CD14-positive monocyte (primary cell): ENCODE results near the gene BAZ1B. TPM values are rescaled to one million over a fixed set of nuclear protein-coding genes. Genes with fewer than 3 reads are reported as not detected.
"Not testable (repeated sequence)": the region's sequence is repeated elsewhere in the genome, so short reads cannot be mapped to it uniquely, and the experiment has no call there.

ENCODE experiments used
- DNase-seq, 3 donors: peaks; one replicate each; pipeline ENCODE4 v3.0.0-alpha.2; 2011 to 2022
- H2AFZ ChIP-seq: 2 replicates; pipeline ENCODE4 v1.6.0; 2012; ENCODE audit warnings: mild to moderate bottlenecking, low read depth, low read length, inconsistent platforms; ENCODE audit not compliant: insufficient read depth, poor library complexity, severe bottlenecking
- H3K27ac ChIP-seq, 2 donors: 1 replicate in 1 of 2; 2 replicates in 1 of 2; pipeline ENCODE4 v1.5.1; 2012 to 2013; ENCODE audit warnings: low read length in 2 of 2, control low read depth in 1 of 2, inconsistent platforms in 1 of 2, low read depth in 1 of 2, mild to moderate bottlenecking in 1 of 2
- H3K27me3 ChIP-seq, 2 donors: one replicate each; pipeline versions ENCODE4 v1.6.0 to v1.6.1; 2011 to 2013; ENCODE audit warnings: low read length in 2 of 2; ENCODE audit not compliant: control insufficient read depth in 2 of 2, insufficient read depth in 2 of 2
- H3K36me3 ChIP-seq, 2 donors: replicated peaks in 1 of 2; 1 replicate in 1 of 2; 2 replicates in 1 of 2; pipeline versions ENCODE4 v1.5.1 to v1.6.1; 2012 to 2013; ENCODE audit warnings: low read length in 2 of 2, control low read depth in 1 of 2, inconsistent platforms in 1 of 2, mild to moderate bottlenecking in 1 of 2; ENCODE audit not compliant: insufficient read depth in 2 of 2, control insufficient read depth in 1 of 2
- H3K4me1 ChIP-seq, 2 donors: 1 replicate in 1 of 2; 2 replicates in 1 of 2; pipeline versions ENCODE4 v1.5.1 to v1.6.1; 2012 to 2013; ENCODE audit warnings: low read length in 2 of 2, control low read depth in 1 of 2, inconsistent platforms in 1 of 2, mild to moderate bottlenecking in 1 of 2, moderate library complexity in 1 of 2; ENCODE audit not compliant: insufficient read depth in 2 of 2, control insufficient read depth in 1 of 2
- H3K4me2 ChIP-seq: replicated peaks from 2 replicates; pipeline ENCODE3; 2012; ENCODE audit warnings: low read length, moderate library complexity, mild to moderate bottlenecking; ENCODE audit not compliant: poor library complexity, severe bottlenecking; ENCODE audit errors: extremely low read depth
- H3K4me3 ChIP-seq, 3 experiments: fragments of 200-600 bp in 1 of 3; sonication (generic) in 1 of 3; replicated peaks in 1 of 3; 1 replicate in 2 of 3; 2 replicates in 1 of 3; pipeline ENCODE4 v1.5.1; 2011 to 2013; ENCODE audit warnings: low read length in 3 of 3, mild to moderate bottlenecking in 3 of 3, control low read depth in 2 of 3, low read depth in 2 of 3, inconsistent platforms in 1 of 3, moderate library complexity in 1 of 3
- H3K79me2 ChIP-seq: 2 replicates; pipeline ENCODE4 v1.6.0; 2012; ENCODE audit warnings: mild to moderate bottlenecking, control low read depth, inconsistent platforms, low read length, moderate library complexity; ENCODE audit not compliant: insufficient read depth
- H3K9ac ChIP-seq: 2 replicates; pipeline ENCODE4 v1.6.0; 2017; ENCODE audit warnings: low read length, mild to moderate bottlenecking; ENCODE audit not compliant: insufficient read depth, poor library complexity, severe bottlenecking
- H3K9me3 ChIP-seq, 2 donors: replicated peaks in 1 of 2; 1 replicate in 1 of 2; 2 replicates in 1 of 2; pipeline versions ENCODE4 v1.5.1 to v1.6.1; 2012 to 2013; ENCODE audit warnings: low read length in 2 of 2, control low read depth in 1 of 2; ENCODE audit not compliant: control insufficient read depth in 1 of 2, insufficient read depth in 1 of 2
- H4K20me1 ChIP-seq: 2 replicates; pipeline ENCODE4 v1.6.0; 2012; ENCODE audit warnings: mild to moderate bottlenecking, low read length, control low read depth, moderate library complexity; ENCODE audit not compliant: insufficient read depth
- H3K27ac Mint-ChIP-seq, 7 donors: one replicate each; pipeline ENCODE4 v1.8.0; 2020; ENCODE audit warnings: mild to moderate bottlenecking in 7 of 7, mixed read lengths in 7 of 7, moderate library complexity in 6 of 7, inconsistent platforms in 2 of 7
- H3K27me3 Mint-ChIP-seq, 3 donors: one replicate each; pipeline ENCODE4 v1.8.0; 2021 to 2022; ENCODE audit warnings: low read depth in 3 of 3, mild to moderate bottlenecking in 3 of 3, mixed read lengths in 3 of 3, moderate library complexity in 3 of 3, inconsistent platforms in 1 of 3
- H3K36me3 Mint-ChIP-seq, 2 donors: one replicate each; pipeline ENCODE4 v1.8.0; 2020; ENCODE audit warnings: mixed read lengths in 2 of 2, inconsistent platforms in 1 of 2, mild to moderate bottlenecking in 1 of 2
- H3K4me1 Mint-ChIP-seq: one replicate; pipeline ENCODE4 v1.8.0; 2020; ENCODE audit warnings: mild to moderate bottlenecking, mixed read lengths
- H3K4me3 Mint-ChIP-seq, 2 donors: one replicate each; pipeline ENCODE4 v1.8.0; 2020; ENCODE audit warnings: mild to moderate bottlenecking in 2 of 2, mixed read lengths in 2 of 2, moderate library complexity in 1 of 2
- H3K9me3 Mint-ChIP-seq, 7 donors: one replicate each; pipeline ENCODE4 v1.8.0; 2020 to 2022; ENCODE audit warnings: mixed read lengths in 7 of 7, mild to moderate bottlenecking in 6 of 7, moderate library complexity in 6 of 7, inconsistent platforms in 2 of 7
- CTCF ChIP-seq: fragments of 200-600 bp; IDR thresholded peaks from one replicate; pipeline ENCODE4 v1.8.0; 2022; ENCODE audit warnings: antibody characterized with exemption, mild to moderate bottlenecking
- WGBS: methylation state at CpG from one replicate; pipeline ENCODE4 v1.1.5; 2013; ENCODE audit warnings: missing lambda C conversion rate; ENCODE audit not compliant: insufficient coverage; 5-methylcytosine and 5-hydroxymethylcytosine counted together
- intact Hi-C, 2 donors: fragments of 100-400 bp; cut with micrococcal nuclease; formaldehyde crosslinking; loops; one replicate each; pipeline versions ENCODE4 v1.15.0 to v1.15.1; 2023
- polyA plus RNA-seq, 3 donors: library from polyadenylated mRNA; depleted of rRNA in 1 of 3; unstranded in 2 of 3; stranded (reverse) in 1 of 3; fragments of 300-500 nt in 2 of 3; fragments of >200 nt in 1 of 3; fragmentation: Illumina TruSeq in 2 of 3; gene quantifications; 1 replicate in 2 of 3; 2 replicates in 1 of 3; pipeline ENCODE4 v1.2.3, GENCODE V29; 2012 to 2021

The BAZ1B gene
- polyA plus RNA-seq, 3 donors = 2.5 to 12.1 (median 5.0) TPM

DNA sequence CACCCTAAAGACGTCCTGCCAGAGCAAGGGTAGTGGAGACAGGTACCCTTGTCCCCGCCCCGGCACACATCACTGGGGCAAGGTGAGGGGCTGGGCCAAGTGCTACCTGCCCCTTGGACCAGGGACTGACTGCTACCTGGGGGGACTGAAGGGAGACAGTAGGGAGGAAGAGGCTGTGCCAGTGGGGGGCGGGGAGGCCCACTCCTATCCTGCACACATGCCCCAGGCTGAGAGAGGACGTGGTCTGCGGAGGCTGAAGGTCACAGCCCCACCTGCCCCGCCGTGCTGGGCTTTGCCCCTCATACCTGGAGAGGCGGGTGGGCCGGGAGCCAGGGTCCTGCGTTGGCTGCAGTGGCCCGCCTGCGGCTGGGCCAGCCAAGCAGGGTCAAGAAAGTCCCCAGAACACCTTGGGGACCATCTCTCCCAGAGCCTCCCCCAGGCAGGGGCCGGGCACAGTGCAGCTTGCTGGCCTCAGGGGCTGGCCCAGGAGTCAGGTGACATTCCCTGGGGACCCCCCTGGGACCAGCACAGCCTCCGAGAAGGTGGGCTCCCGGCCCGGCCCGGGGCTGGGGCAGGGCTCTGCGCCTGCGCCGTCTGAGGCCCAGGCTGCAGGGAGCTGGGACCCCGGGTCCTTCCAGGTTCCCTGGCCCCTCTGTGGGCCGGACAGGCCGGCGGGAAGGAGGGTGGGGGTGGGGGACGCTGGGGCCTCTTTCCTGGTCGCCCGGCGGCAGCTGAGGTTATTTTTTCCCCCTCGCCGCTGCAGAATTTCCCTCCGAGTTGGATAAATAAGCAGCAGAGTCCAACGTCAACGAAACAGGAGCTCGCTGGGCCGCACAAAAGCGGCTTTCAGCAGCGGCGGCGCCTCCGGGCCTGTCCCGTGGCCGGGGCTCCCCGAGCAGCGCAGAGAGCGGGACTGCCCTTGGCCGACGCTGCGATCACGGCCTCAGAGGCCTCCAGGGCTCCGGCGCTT, 98.3 kb downstream of the BAZ1B start:
- Histone ChIP-seq H3K27ac (no peak overlapping the region), H3K9ac (peak overlapping the region; percentile 60), H4K20me1 (no peaks in the 10 kb centered on the region), H3K79me2 (no peaks in the 10 kb centered on the region), H2AFZ (peak overlapping the region; percentile 83), H3K4me3 (peak overlapping the region in 1 of 3 experiments; percentile 56), H3K4me2 (peak overlapping the region; percentile 58), H3K4me1 (peaks cover 7 to 8% of the 10 kb centered on the region in 2 donors), H3K9me3 (no peaks in the 10 kb centered on the region), H3K36me3 (no peaks in the 10 kb centered on the region), H3K27me3 (peaks cover 0 to 22% of the 10 kb centered on the region in 2 donors)
- peak overlapping the region; percentile 62 to 67 for H3K4me3 Mint-ChIP-seq
- no peaks in the 10 kb centered on the region for H3K36me3 Mint-ChIP-seq
- WGBS = 44% methylated on average over 40 of the region's 52 CpGs
- peaks cover 9% of the 10 kb centered on the region for H3K4me1 Mint-ChIP-seq
- peak in 1 of 3 donors; percentile 2 for DNase-seq
- H3K9me3 Mint-ChIP-seq = peaks cover 0 to 1% (median 0%) of the 10 kb centered on the region in 7 donors
- H3K27ac Mint-ChIP-seq = no peak overlapping the region
- intact Hi-C loops = loop anchor here in 1 of 2 donors (5.0 kb wide), 1 partner anchor 102 kb away; no protein-coding TSS in a partner anchor
- peaks cover 15 to 26% (median 25%) of the 10 kb centered on the region in 3 donors for H3K27me3 Mint-ChIP-seq
- no peak for TF ChIP-seq CTCF

- H3K27me3 ChIP-seq = peaks cover 0 to 22% of the 10 kb centered on the region in 2 donors
- not testable (repeated sequence) for H3K9ac ChIP-seq, H3K9me3 Mint-ChIP-seq, H3K4me3 ChIP-seq, H3K4me1 ChIP-seq, H3K36me3 ChIP-seq, H3K4me1 Mint-ChIP-seq, H3K4me3 Mint-ChIP-seq, H3K4me2 ChIP-seq, H3K36me3 Mint-ChIP-seq, DNase-seq, H3K27ac Mint-ChIP-seq, H4K20me1 ChIP-seq, H3K9me3 ChIP-seq, H2AFZ ChIP-seq, H3K27ac ChIP-seq, H3K79me2 ChIP-seq
- WGBS = 68% methylated on average over 4 of the region's 8 CpGs
- intact Hi-C loops = loop anchor here in 1 of 2 donors (5.0 kb wide), 1 partner anchor 98 kb away; no protein-coding TSS in a partner anchor
- peaks cover 15 to 28% (median 21%) of the 10 kb centered on the region in 3 donors for H3K27me3 Mint-ChIP-seq
Observed at GRCh38 chr7:73420610-73421009, 101.5 kb downstream of the BAZ1B start.

DNA sequence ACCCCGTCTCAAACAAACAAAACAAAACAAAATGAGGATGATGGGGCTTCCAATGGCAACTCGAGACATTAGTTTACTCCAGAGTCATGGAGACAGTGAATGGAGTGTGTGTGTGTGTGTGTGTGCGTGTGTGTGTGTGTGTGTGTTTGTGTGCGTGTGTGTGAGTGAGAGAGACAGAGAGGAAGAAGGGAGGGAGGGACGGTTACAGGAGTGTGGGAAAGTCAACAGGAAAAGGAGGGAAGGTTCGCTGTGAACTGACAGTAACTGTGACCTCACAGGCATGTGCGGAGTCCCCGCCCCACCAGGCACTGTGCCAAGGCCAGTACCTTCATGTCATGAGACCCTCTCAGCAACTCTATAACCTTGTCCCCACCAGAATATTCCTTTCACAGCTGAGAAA, 102.1 kb downstream of the BAZ1B start:
- 52% methylated on average over 2 of the region's 8 CpGs for WGBS
- H3K27me3 ChIP-seq = peaks cover 0 to 20% of the 10 kb centered on the region in 2 donors
- not testable (repeated sequence) for H2AFZ ChIP-seq, H4K20me1 ChIP-seq, H3K4me1 ChIP-seq, H3K9me3 ChIP-seq, H3K4me2 ChIP-seq, H3K79me2 ChIP-seq, H3K27ac ChIP-seq, H3K36me3 ChIP-seq, H3K4me1 Mint-ChIP-seq, H3K36me3 Mint-ChIP-seq, H3K4me3 ChIP-seq, H3K9ac ChIP-seq, H3K4me3 Mint-ChIP-seq, H3K9me3 Mint-ChIP-seq, DNase-seq
- H3K27ac Mint-ChIP-seq = peak overlapping the region in 2 of 7 donors; percentile 15 to 48
- intact Hi-C loops = loop anchor here in 1 of 2 donors (5.0 kb wide), 1 partner anchor 98 kb away; no protein-coding TSS in a partner anchor
- H3K27me3 Mint-ChIP-seq = peaks cover 13 to 28% (median 18%) of the 10 kb centered on the region in 3 donors
